Measurements from ENCODE around the gene POLE2.
A peak's percentile ranks its signal among the peaks of the same experiment; 100 is the strongest.

Gene POLE2

DNA sequence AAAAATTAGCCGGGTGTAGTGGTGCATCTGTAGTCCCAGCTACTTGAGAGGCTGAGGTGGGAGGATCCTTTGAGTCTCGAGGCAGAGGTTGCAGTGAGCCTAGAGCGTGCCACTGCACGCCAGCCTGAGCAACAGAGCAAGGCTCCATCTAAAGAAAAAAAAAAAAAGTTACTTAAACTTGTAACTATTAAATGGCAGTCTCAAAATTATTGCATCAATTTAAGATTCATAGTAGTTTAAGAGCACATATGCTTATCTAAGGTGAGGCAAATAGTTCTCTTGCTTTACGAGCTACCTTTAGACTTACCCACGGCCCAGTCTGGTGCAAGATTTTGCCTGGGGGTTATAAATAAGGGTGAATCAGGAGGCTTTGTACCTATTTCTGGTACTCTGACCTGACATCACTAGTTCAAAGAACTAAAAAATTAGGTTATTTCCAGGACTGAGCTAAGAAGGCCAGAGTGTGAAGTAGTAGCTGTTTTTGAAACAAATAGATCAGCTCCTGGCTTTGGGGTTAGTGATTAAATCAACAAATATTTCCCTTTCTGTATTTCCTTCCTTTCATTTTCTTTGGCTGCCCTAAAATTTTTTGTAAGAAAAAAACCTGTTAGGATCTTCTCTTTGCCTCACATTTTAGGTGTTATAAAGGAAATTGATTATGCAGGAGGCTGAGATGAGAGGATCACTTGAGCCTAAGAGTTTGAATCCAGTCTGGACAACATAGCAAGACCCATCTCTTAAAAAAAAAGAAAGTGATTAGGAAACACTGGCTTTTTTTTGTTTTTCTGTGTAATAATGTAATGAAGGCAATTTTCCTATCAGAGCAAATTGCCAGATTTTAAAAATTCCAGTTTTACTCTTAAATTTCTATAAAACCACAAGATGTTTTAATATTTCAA is 63.8 kb downstream of the POLE2 start:
- CTCF ChIA-PET: interaction anchor here (1.2 to 1.6 kb wide), 2 partner anchors 10 to 37 kb away, joined by 4 to 6 read pairs; no protein-coding TSS in a partner anchor
- peaks cover 22 to 23% of the 10 kb centered on the region in 2 experiments for H3K36me3 ChIP-seq (ENCODE audit: control insufficient read depth in 2 of 2, insufficient read depth in 1 of 2, low read length in 2 of 2)
- H3K4me1 ChIP-seq (ENCODE audit: control insufficient read depth, insufficient read depth, low read length): no peaks in the 10 kb centered on the region
- POLR2A ChIA-PET: interaction anchor here (3.0 kb wide), 1 partner anchor 10 kb away, joined by 18 read pairs; no protein-coding TSS in a partner anchor
- peak overlapping the region; percentile 5; the same call in 1 of the 2 replicates for H3K27ac ChIP-seq (ENCODE audit: extremely low read depth, low read depth, low read length)
- TF ChIP-seq ZNF585B (tag by site-specific recombination; IDR thresholded peaks at IDR 0.05) (no peak), ZSCAN16 (tag by site-specific recombination; IDR thresholded peaks at IDR 0.05) (no peak), ZNF626 (tag by site-specific recombination; IDR thresholded peaks at IDR 0.05) (no peak), ZNF214 (tag by site-specific recombination; IDR thresholded peaks at IDR 0.05; ENCODE audit: borderline replicate concordance) (no peak), PRDM10 (tag by site-specific recombination; IDR thresholded peaks at IDR 0.05) (peak; percentile 80), ZNF623 (tag by site-specific recombination; IDR thresholded peaks at IDR 0.05) (no peak), YY1 (tag by site-specific recombination; IDR thresholded peaks at IDR 0.05) (no peak), PRDM1 (tag by site-specific recombination; IDR thresholded peaks at IDR 0.05) (peak; percentile 55), ZBTB17 (tag by site-specific recombination; IDR thresholded peaks at IDR 0.05) (peak; percentile 79), ZNF701 (tag by site-specific recombination; IDR thresholded peaks at IDR 0.05) (no peak), ZNF121 (tag by site-specific recombination; IDR thresholded peaks at IDR 0.05) (peak; percentile 73), ZNF169 (tag by site-specific recombination; IDR thresholded peaks at IDR 0.05) (no peak), ZNF341 (tag by site-specific recombination; IDR thresholded peaks at IDR 0.05; ENCODE audit: low read depth) (no peak), ZNF530 (tag by site-specific recombination; IDR thresholded peaks at IDR 0.05; ENCODE audit: low read depth) (no peak), ZNF335 (tag by site-specific recombination; conservative IDR thresholded peaks at IDR 0.05) (no peak), ZNF664 (tag by site-specific recombination; IDR thresholded peaks at IDR 0.05) (no peak), INSM2 (tag by site-specific recombination; IDR thresholded peaks at IDR 0.05) (no peak), BCL6B (tag by site-specific recombination; IDR thresholded peaks at IDR 0.05) (no peak), KLF10 (tag by site-specific recombination; IDR thresholded peaks at IDR 0.05) (no peak)
- TF ChIP-seq, protein P1, sequence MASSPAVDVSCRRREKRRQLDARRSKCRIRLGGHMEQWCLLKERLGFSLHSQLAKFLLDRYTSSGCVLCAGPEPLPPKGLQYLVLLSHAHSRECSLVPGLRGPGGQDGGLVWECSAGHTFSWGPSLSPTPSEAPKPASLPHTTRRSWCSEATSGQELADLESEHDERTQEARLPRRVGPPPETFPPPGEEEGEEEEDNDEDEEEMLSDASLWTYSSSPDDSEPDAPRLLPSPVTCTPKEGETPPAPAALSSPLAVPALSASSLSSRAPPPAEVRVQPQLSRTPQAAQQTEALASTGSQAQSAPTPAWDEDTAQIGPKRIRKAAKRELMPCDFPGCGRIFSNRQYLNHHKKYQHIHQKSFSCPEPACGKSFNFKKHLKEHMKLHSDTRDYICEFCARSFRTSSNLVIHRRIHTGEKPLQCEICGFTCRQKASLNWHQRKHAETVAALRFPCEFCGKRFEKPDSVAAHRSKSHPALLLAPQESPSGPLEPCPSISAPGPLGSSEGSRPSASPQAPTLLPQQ (tag by site-specific recombination; IDR thresholded peaks at IDR 0.05): no peak
- TF ChIP-seq, protein P2, sequence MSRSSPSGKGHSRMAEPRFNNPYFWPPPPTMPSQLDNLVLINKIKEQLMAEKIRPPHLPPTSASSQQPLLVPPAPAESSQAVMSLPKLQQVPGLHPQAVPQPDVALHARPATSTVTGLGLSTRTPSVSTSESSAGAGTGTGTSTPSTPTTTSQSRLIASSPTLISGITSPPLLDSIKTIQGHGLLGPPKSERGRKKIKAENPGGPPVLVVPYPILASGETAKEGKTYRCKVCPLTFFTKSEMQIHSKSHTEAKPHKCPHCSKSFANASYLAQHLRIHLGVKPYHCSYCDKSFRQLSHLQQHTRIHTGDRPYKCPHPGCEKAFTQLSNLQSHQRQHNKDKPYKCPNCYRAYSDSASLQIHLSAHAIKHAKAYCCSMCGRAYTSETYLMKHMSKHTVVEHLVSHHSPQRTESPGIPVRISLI (tag by site-specific recombination; IDR thresholded peaks at IDR 0.05): no peak
- TF ChIP-seq, protein P3, sequence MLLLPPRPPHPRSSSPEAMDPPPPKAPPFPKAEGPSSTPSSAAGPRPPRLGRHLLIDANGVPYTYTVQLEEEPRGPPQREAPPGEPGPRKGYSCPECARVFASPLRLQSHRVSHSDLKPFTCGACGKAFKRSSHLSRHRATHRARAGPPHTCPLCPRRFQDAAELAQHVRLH (tag by site-specific recombination; IDR thresholded peaks at IDR 0.05): no peak; the same call in 1 of the 2 replicates
- H3K4me3 ChIP-seq (ENCODE audit: low read depth, low read length): no peak overlapping the region
- H3K9me3 ChIP-seq (ENCODE audit: control insufficient read depth, insufficient read depth, low read depth, low read length): no peaks in the 10 kb centered on the region

Measured in HEK293 (cell line).